H9 (cell line): ENCODE data around the gene HS1BP3. TPM values are rescaled to one million over a fixed set of nuclear protein-coding genes. Genes with fewer than 3 reads are reported as not detected.

ENCODE experiments used
- DNase-seq: peaks from one replicate; pipeline ENCODE4 v3.0.0-alpha.2; 2017
- H2AFZ ChIP-seq: one replicate; pipeline ENCODE4 v1.6.1; 2013; ENCODE audit warnings: mild to moderate bottlenecking, low read length, control low read depth, moderate library complexity
- H2AK5ac ChIP-seq: 2 replicates; pipeline ENCODE4 v1.6.1; 2013; ENCODE audit warnings: low read length, control low read depth, mixed read lengths; ENCODE audit not compliant: insufficient read length
- H2BK120ac ChIP-seq: one replicate; pipeline ENCODE4 v1.6.1; 2013; ENCODE audit warnings: low read depth, mild to moderate bottlenecking, low read length, control low read depth, inconsistent platforms; ENCODE audit not compliant: poor library complexity, severe bottlenecking
- H2BK12ac ChIP-seq: 2 replicates; pipeline ENCODE4 v1.6.1; 2013; ENCODE audit warnings: low read length, control low read depth, mixed read lengths, low read depth; ENCODE audit not compliant: insufficient read length
- H2BK15ac ChIP-seq: 2 replicates; pipeline ENCODE4 v1.6.1; 2013; ENCODE audit warnings: low read depth, low read length, control low read depth
- H2BK20ac ChIP-seq: one replicate; pipeline ENCODE4 v1.6.1; 2013; ENCODE audit warnings: low read depth, mild to moderate bottlenecking, low read length, control low read depth, inconsistent platforms; ENCODE audit not compliant: poor library complexity, severe bottlenecking
- H2BK5ac ChIP-seq: 2 replicates; pipeline ENCODE4 v1.6.1; 2013; ENCODE audit warnings: low read length, control low read depth, mixed read lengths; ENCODE audit not compliant: insufficient read length
- H3K14ac ChIP-seq: 2 replicates; pipeline ENCODE4 v1.6.1; 2013; ENCODE audit warnings: low read length, control low read depth; ENCODE audit not compliant: insufficient read depth
- H3K18ac ChIP-seq: 2 replicates; pipeline ENCODE4 v1.6.1; 2013; ENCODE audit warnings: low read depth, mild to moderate bottlenecking, mixed read lengths, low read length, control low read depth; ENCODE audit not compliant: insufficient read length
- H3K23ac ChIP-seq: 2 replicates; pipeline ENCODE4 v1.6.1; 2013; ENCODE audit warnings: low read length, control low read depth, mixed read lengths, low read depth; ENCODE audit not compliant: insufficient read length
- H3K23me2 ChIP-seq: 2 replicates; pipeline ENCODE4 v1.6.1; 2013; ENCODE audit warnings: low read depth, mild to moderate bottlenecking, mixed read lengths, low read length, control low read depth; ENCODE audit not compliant: insufficient read length, poor library complexity, severe bottlenecking
- H3K27ac ChIP-seq: 2 replicates; pipeline ENCODE4 v1.5.1; 2013; ENCODE audit warnings: low read length, control low read depth, mixed read lengths, low read depth; ENCODE audit not compliant: insufficient read length
- H3K27me3 ChIP-seq: 2 replicates; pipeline ENCODE4 v1.6.1; 2013; ENCODE audit warnings: low read length, control low read depth, inconsistent platforms; ENCODE audit not compliant: insufficient read depth
- H3K4ac ChIP-seq: 2 replicates; pipeline ENCODE4 v1.6.1; 2013; ENCODE audit warnings: low read depth, mild to moderate bottlenecking, control low read depth, inconsistent platforms, low read length, moderate library complexity
- H3K4me1 ChIP-seq: 2 replicates; pipeline ENCODE4 v1.6.1; 2013; ENCODE audit warnings: low read length, control low read depth, inconsistent platforms; ENCODE audit not compliant: insufficient read depth
- H3K4me2 ChIP-seq: 2 replicates; pipeline ENCODE4 v1.6.1; 2013; ENCODE audit warnings: low read length, control low read depth, mixed read lengths; ENCODE audit not compliant: insufficient read length, insufficient read depth
- H3K56ac ChIP-seq: 2 replicates; pipeline ENCODE4 v1.6.1; 2013; ENCODE audit warnings: low read depth, mild to moderate bottlenecking, mixed read lengths, low read length, control low read depth; ENCODE audit not compliant: insufficient read length
- H3K79me1 ChIP-seq: 2 replicates; pipeline ENCODE4 v1.6.1; 2013; ENCODE audit warnings: low read depth, mild to moderate bottlenecking, moderate library complexity, low read length, control low read depth, inconsistent platforms; ENCODE audit not compliant: insufficient read depth, poor library complexity, severe bottlenecking
- H3K79me2 ChIP-seq: 2 replicates; pipeline ENCODE4 v1.6.1; 2013; ENCODE audit warnings: low read length, control low read depth, inconsistent platforms; ENCODE audit not compliant: insufficient read depth
- H3K9ac ChIP-seq: 2 replicates; pipeline ENCODE4 v1.6.1; 2013; ENCODE audit warnings: low read length, control low read depth, mixed read lengths; ENCODE audit not compliant: insufficient read length; ENCODE audit errors: extremely low read depth
- H3K9me3 ChIP-seq: one replicate; pipeline ENCODE4 v1.6.1; 2013; ENCODE audit warnings: low read depth, low read length, inconsistent platforms; ENCODE audit not compliant: control insufficient read depth
- H3T11ph ChIP-seq: one replicate; pipeline ENCODE4 v1.6.1; 2013; ENCODE audit warnings: mild to moderate bottlenecking, low read length, control low read depth, inconsistent platforms
- H4K20me1 ChIP-seq: one replicate; pipeline ENCODE4 v1.6.1; 2013; ENCODE audit not compliant: control insufficient read depth, insufficient read length, insufficient read depth
- H4K5ac ChIP-seq: 2 replicates; pipeline ENCODE4 v1.6.1; 2013; ENCODE audit warnings: low read depth, mild to moderate bottlenecking, mixed read lengths, low read length, control low read depth; ENCODE audit not compliant: insufficient read length
- H4K8ac ChIP-seq: replicated peaks from 2 replicates; pipeline ENCODE4 v1.6.1; 2013; ENCODE audit warnings: low read length, control low read depth, mixed read lengths, low read depth; ENCODE audit not compliant: insufficient read length
- H4K91ac ChIP-seq: 2 replicates; pipeline ENCODE4 v1.6.1; 2013; ENCODE audit warnings: low read depth, mild to moderate bottlenecking, moderate library complexity, mixed read lengths, low read length, control low read depth; ENCODE audit not compliant: insufficient read length
- H3K27ac Mint-ChIP-seq, 3 experiments: 2 replicates in 2 of 3; 3 replicates in 1 of 3; pipeline ENCODE4 v1.8.0; 2020 to 2021; ENCODE audit warnings: mixed read lengths in 3 of 3, mild to moderate bottlenecking in 1 of 3, moderate library complexity in 1 of 3
- H3K27me3 Mint-ChIP-seq: 2 replicates; pipeline ENCODE4 v1.8.0; 2021; ENCODE audit warnings: low read depth, mild to moderate bottlenecking, moderate library complexity, mixed read lengths
- H3K36me3 Mint-ChIP-seq, 3 experiments: 2 replicates in 2 of 3; 3 replicates in 1 of 3; pipeline ENCODE4 v1.8.0; 2020 to 2021; ENCODE audit warnings: low read depth in 3 of 3, mixed read lengths in 3 of 3; ENCODE audit not compliant: insufficient read depth in 1 of 3
- H3K4me1 Mint-ChIP-seq, 2 experiments: 2 replicates each; pipeline ENCODE4 v1.8.0; 2020; ENCODE audit warnings: mixed read lengths in 2 of 2
- H3K4me3 Mint-ChIP-seq, 2 experiments: 2 replicates in 1 of 2; 3 replicates in 1 of 2; pipeline ENCODE4 v1.8.0; 2020 to 2021; ENCODE audit warnings: mild to moderate bottlenecking in 2 of 2, mixed read lengths in 2 of 2, moderate library complexity in 1 of 2
- H3K9me3 Mint-ChIP-seq, 2 experiments: 2 replicates in 1 of 2; 3 replicates in 1 of 2; pipeline ENCODE4 v1.8.0; 2020; ENCODE audit warnings: mild to moderate bottlenecking in 2 of 2, mixed read lengths in 2 of 2, moderate library complexity in 1 of 2
- CTCF ChIP-seq: fragments of 200-600 bp; sonication (generic); conservative IDR thresholded peaks from 3 replicates; pipeline ENCODE4 v1.8.0; 2021; ENCODE audit warnings: antibody characterized with exemption, mild to moderate bottlenecking
- WGBS: extraction: QIAGEN DNeasy Blood & Tissue Kit; methylation state at CpG from one replicate; pipeline ENCODE4 v1.1.7; 2013; ENCODE audit warnings: missing lambda C conversion rate, low lambda C conversion rate, mixed read lengths; ENCODE audit not compliant: insufficient read length; ENCODE audit errors: extremely low coverage; 5-methylcytosine and 5-hydroxymethylcytosine counted together
- total RNA-seq: library from RNA; stranded (reverse); gene quantifications from 2 replicates; pipeline ENCODE4 v1.2.1, GENCODE V29; 2021

The HS1BP3 gene
- total RNA-seq, 1 experiment from 2014 or later = 11.1 TPM

GRCh38 chr2:20626392-20626697, 24.6 kb downstream of the HS1BP3 start:
- H3K27ac ChIP-seq = no peak overlapping the region
- no peak for DNase-seq
- H3K4me1 ChIP-seq = no peaks in the 10 kb centered on the region
- H3K4me3 Mint-ChIP-seq = no peak overlapping the region
- no peak overlapping the region for H3K23ac ChIP-seq
- no peak overlapping the region for H2AFZ ChIP-seq
- no peaks in the 10 kb centered on the region; the same call in 1 of the 2 replicates for H3K27me3 Mint-ChIP-seq
- H4K91ac ChIP-seq = no peak overlapping the region
- no peak overlapping the region for H2BK5ac ChIP-seq
- H2AK5ac ChIP-seq = no peak overlapping the region
- H2BK12ac ChIP-seq = no peak overlapping the region
- no peak overlapping the region for H2BK15ac ChIP-seq
- no peak overlapping the region for H3K4ac ChIP-seq
- no peak overlapping the region for H2BK120ac ChIP-seq
- H3K27ac Mint-ChIP-seq = no peak overlapping the region
- H3K56ac ChIP-seq = no peak overlapping the region
- TF ChIP-seq CTCF = no peak
- H3K79me1 ChIP-seq = no peaks in the 10 kb centered on the region
- no peak overlapping the region for H3K14ac ChIP-seq
- no peaks in the 10 kb centered on the region for H3K9me3 ChIP-seq
- no peak overlapping the region for H4K8ac ChIP-seq
- H2BK20ac ChIP-seq = no peak overlapping the region
- no peaks in the 10 kb centered on the region for H3K79me2 ChIP-seq
- no peak overlapping the region for H3K9ac ChIP-seq
- no peak overlapping the region for H4K5ac ChIP-seq
- WGBS = no CpG with 5 or more reads among the region's 2 CpGs
- H3T11ph ChIP-seq = no peak overlapping the region
- H3K23me2 ChIP-seq = no peaks in the 10 kb centered on the region
- no peaks in the 10 kb centered on the region for H4K20me1 ChIP-seq
- peaks cover 9 to 16% of the 10 kb centered on the region in 2 experiments for H3K4me1 Mint-ChIP-seq
- H3K4me2 ChIP-seq = no peak overlapping the region
- H3K27me3 ChIP-seq = no peaks in the 10 kb centered on the region
- no peaks in the 10 kb centered on the region for H3K9me3 Mint-ChIP-seq
- H3K36me3 Mint-ChIP-seq = no peaks in the 10 kb centered on the region; a peak in 1 of 7 replicates
- H3K18ac ChIP-seq = no peak overlapping the region
